HL-60/S4 treated with phorbol 12-myristate 13-acetate at 8.2 ng/mL for 4 days and 3 days (cell line): ENCODE measurements around the gene RAD51.

ENCODE experiments used
- in situ Hi-C: fragments of 300-500 bp; cut with MboI; formaldehyde crosslinking; loops from 2 replicates; pipeline ENCODE4 v1.15.0; 2022; ENCODE audit warnings: low sequenced_read_pairs

Gene RAD51

DNA sequence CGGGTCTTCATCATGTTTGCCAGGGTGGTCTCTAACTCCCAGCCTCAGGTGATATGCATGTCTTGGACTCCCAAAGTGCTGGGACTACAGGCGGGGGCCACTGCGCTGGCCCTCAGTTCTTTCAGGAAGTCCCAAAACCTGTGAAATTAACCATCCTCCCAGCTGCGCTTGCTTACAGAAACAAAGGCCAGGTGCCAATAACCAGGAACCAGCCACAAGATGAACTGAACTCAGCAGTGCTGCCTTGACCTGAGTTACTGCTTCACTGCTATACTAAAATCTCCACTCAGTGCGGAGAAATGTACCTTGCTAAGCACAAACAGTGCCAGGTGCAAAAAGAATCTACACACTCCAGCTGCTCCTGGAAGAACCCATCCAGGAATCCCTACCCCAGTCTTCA is 65.0 kb downstream of the RAD51 start:
- in situ Hi-C loops, result no loop called here

DNA sequence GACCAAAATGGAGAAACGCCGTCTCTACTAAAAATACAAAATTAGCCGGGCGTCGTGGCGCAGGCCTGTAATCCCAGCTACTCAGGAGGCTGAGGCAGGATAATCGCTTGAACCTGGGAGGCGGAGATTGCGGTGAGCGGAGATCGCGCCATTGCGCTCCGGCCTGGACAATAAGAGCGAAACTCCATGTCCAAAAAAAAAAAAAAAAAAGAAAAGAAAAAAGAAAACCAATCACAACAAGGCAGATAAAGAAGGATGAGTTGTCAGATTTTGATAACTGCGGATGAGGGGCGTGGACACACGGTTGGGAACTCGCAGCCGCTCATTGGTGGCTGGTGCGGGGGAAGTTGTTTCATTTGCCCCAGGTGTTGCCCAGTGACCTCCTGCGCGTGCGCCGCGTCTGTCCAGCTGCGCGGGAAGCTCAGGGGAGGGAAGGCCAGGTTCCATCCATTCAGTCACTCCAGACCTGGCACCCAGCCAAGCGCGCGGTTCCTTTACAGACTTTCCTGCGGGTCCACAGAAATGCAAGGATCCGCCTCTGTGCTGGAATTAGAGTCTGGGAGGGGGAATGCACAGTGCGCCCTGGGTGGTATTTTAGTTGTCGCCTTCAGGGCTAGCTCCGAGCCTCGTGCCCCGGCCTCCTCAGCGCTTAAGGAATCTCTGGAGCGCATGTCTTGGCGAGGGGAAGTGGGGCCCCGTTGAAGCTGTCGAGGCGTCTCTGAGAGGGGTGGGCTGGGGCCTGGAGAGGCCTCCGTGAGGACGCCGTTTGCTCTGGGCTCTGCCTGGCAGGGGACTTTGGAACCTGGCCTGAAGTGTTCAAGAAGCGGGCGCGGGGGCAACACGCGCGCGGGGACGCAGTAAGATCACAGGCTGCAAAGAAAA is 68.2 kb downstream of the RAD51 start:
- in situ Hi-C loops, result no loop called here

DNA sequence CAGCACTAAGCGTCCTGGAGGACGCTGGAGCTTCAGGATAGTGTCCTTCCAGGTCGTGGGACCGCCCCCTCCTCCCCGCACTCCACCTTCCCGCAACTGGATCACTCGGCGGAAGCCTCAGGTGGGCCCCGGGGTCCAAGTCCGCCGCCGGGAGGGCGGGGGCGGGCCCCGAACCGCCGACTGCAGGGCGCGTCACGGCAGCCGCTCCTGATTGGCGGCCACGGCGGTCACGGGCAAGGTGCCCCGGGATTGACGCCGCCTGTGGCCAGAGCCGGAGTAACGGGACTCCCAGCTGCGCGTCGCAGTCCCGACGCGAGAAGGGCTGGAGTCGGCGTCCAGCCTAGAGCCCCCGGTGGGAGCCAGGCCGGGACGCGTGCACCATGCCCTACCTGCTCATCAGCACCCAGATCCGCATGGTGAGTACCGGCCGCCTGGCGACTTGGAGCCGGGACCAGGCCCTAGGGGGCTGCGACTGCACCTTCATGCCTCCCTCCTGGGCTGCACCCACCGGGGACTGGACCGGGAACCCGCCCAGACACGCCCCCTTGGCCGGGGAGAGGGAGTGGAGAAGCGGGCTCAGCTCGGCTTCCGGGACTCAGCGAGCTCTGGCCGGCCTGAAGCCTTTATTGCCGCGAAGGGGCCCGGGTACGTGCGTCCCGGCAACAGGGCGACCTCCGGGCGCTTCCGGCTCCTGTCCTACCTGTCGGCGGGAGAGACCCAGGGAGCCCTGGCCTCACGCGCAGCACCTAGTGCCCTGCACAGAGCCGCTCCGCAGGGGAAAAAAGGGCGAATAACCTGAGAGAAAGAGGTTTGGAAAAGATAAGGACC is 69.0 kb downstream of the RAD51 start, which contains the start of gene GCHFR:
TSS of gene GCHFR (plus strand) at position 268 of the 828 bp plus-strand sequence. CDS start at position 381, 113 bp downstream.
- in situ Hi-C loops, result no loop called here

DNA sequence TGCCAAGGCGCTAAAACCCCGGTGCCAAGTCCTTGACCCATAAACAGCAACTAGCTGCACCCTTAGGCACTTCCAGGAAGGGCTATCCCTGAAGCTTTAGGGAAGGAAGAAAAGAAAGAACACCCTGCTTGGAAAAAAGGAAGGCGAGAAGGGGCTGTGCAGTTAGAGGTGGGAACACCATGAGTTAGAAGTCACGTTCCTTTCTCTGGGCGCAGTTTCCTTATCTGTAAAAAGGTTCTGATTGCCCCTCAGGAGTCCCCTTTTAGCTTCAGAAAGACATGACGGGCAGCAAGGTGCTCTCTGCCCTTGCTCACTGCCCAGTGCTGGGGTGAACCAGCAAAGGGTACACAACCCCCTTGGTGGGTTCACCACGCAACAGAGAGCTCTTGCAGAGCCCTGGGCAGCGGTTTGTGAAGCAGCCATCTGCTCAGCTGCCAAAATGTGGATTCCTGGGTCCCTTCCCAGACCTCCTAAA is 69.7 kb downstream of the RAD51 start:
- in situ Hi-C loops, result no loop called here

DNA sequence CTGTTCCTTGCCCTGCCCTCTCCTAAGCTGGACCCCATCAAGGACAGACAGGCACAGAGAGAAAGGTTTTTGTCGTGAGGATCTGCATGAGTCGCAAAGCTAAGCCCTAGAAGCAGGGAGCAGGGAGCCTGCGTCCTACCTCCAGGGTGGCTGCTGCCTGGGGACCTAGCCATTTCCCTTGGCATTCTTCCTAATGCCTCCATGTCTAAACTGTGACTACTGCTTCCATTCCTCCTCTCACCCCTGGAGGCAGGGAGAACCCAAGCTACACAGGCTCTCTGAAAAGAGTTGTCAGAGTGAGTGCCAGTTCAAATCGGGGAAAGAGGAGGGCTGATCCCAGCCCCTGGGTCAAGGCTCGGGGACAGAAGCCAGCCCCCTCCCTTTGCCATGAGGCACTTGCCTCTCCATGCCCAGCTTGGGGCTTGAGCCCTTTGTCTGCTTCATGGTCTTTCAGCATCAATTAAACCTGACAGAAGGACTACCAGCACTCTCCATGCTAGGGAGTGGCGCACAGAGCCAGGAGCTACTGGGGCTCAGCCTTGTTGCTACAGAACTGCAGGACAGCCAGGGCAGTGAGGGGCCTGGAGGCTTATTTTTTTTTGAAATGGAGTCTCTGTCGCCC is 71.3 kb downstream of the RAD51 start:
- in situ Hi-C loops, result no loop called here

DNA sequence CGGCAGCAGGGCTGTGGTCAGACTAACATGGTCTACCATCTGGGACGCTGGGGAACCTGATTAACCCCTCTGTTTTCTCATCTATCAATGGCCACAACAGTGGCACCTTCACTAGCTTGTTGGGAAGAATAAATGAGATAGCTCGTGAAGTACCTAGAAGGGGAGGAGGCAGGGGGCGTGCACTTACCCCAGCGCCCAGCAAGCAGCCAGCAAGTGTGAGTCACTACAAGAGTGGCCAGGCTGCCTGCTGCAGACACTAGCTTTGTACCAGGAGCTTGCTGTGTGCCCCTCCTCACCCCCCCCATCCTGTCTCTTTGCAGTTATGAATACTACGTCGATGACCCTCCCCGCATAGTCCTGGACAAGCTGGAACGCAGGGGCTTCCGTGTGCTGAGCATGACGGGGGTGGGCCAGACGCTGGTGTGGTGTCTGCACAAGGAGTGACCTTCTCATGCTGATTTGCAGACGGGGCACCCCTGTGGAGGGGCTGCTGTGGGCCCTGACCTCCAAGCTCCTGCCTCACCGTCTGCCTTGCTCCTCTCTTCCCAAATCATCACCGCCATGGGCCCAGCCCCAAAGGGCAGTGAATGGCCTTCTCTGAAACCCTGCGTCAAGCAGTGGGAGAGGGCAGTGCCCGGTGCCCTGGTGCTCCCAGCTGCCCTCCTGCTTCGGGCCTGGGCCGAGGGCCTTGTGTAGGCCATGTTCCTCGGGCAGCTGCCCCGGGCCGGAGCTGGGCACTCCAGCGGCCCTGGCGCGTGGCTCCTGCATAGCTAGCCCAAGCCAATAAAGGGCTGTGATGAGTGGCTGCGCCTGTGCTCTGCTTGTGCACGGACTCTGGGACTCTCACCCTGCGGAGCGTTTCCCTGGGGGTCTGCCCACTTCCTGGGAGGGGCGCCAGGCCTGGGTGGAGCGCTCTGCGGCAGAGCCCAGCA is 72.2 kb downstream of the RAD51 start:
- in situ Hi-C loops, result no loop called here

DNA sequence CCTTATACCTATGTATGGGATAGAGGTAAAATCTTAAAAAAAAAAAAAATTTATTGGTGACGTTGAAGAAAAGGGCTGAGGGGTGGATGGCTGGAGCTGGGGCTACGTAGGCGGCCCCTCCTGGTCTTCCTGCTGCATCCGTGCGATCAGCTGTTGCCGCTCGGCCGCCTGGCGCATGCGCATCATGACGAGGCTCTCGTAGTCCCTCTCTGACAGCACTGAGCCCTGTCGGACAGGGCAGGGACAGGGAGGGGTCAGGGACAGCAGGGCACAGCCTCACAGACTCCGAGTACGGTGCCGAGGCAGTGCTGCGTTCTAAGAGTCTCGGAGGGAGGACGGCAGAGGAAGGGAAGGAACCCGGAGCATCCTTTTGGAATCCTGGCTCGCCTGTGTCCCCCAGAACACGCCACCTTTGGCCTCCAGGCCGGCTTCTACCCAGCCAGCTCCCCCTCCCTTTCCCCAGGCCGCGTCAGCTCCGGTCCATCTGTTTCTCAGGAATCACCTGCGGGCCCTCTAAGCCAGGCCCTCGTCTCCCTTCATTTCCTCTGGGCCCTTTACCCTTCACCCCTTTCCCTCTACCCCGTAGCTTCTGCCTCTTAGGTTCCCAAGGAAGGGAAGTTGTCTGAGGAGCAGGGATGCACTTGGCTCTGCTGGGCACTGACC is 73.0 kb downstream of the RAD51 start:
- in situ Hi-C loops, result no loop called here

DNA sequence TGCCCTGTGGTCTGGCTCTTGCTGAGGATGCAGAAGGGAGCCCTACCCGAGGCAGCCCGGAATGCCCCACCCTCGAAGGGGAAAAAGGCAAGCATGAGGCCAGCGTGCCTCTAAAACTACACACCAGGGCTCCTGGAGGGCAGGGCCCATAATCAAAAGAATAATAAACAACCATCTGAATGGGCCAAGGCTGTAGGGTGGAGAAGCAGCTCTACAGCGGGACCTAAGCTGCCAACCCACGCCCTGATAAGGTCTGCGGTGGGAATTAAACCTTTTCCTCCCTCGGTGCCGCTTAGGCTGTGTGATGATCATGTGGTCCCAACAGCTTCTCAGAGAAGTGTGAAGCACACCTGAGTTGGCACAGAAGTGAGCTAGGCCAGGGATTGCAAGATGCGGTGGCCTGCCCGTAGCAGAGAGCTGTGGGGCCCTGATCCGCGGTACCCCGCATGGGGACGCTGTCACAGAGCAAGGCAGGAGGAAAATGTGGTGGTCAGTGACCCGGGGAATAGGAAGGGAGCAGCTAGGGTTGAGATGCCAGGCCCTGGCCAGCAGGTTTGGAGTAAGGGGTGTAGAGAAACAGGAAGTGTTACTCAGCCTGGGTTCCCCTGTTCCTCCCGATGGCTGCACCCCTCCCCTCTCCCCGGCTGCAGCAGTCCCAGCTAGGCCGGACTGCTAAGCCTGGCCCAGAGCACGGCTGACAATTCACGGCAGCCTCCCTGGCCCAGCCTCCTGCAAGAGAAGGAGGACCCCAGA is 73.7 kb downstream of the RAD51 start:
- in situ Hi-C loops, result no loop called here

DNA sequence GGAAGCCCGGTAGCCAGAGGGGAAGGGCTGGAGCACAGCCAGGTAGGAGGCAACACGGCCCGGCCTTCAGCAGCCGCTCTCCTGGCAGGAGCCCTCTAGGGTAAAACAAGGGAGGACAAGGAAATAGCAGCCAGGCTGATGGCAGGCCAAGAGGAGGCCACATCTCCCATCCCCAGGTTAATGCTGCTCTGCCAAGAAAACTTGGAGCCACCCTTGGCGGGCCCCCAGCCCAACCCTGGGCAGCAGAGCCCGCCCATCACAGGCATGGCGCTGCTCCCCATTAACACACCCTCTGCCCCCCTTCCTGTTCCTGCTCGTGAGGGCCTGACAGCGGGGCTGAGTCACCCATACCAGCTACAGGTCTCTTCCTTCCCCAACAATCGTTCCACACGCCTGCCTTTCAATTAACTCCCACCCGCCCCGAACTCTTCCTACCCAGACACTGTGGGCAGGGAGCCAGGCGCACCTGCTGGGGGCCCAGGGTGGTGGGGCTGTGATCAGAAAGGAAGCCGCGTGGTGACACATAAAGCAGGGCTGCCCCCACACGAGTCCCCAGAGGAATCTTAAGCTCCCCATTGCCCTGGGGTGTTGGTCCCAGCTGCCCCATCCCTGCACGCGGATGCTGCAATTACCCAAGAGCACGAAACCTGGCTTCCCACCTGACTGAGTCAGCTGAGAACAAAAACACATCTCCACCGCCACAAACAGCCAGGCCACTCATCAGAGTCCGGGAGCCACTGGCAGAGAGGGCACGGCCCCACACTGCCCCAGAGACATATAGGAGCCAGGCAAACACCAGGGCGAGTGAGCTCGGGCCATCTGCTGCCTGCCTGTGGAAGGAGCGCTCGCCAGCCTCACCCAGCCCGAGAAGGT is 74.5 kb downstream of the RAD51 start, which contains the start of gene C15orf62:
TSS of gene C15orf62 (plus strand) at position 707 of the 873 bp plus-strand sequence. CDS start 516 bp downstream, outside the sequence.
- in situ Hi-C loops, result no loop called here

DNA sequence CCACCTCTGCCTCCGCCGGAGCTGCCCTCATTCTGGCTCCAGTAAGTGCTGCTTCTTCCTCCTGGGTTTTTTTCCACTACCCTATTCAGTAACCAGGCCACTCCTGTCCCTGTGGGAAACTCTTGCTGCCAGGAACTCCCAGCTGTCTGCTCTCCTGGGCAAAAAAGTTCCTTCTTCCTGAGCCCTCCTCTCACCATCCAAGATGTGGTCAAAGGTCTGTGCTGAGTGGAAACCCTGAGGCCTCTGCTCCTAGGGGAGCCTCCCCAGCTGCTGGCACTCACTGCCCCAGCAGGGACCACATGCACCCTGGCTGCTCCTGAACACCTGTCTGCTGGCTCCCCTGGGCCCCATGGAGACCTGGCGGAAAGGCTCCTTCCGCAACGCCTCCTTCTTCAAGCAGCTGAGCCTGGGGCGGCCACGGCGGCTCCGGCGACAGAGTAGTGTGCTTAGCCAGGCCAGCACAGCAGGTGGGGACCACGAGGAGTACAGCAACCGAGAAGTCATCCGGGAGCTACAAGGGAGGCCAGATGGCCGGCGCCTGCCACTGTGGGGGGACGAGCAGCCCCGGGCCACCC is 75.3 kb downstream of the RAD51 start:
- in situ Hi-C loops, result no loop called here

DNA sequence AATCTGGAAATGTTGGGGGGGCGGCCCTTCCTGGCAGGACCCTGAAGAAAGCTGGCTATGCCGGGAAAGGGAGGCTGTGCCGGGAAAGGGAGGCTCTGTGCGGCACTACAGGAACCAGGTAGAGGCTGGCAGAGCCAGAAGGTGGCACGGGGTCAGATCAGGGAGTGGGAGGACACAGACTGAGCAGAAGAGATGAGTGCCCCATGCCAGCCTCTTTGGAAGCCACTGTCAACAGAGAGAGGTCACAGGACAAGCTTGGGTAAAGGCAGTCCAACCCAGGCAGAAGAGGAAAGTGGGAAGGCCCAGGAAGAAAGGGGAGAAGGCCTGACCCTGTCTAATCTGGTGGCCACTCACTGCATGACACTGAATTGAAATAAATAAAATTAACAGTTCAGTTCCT is 76.3 kb downstream of the RAD51 start:
- in situ Hi-C loops, result no loop called here

DNA sequence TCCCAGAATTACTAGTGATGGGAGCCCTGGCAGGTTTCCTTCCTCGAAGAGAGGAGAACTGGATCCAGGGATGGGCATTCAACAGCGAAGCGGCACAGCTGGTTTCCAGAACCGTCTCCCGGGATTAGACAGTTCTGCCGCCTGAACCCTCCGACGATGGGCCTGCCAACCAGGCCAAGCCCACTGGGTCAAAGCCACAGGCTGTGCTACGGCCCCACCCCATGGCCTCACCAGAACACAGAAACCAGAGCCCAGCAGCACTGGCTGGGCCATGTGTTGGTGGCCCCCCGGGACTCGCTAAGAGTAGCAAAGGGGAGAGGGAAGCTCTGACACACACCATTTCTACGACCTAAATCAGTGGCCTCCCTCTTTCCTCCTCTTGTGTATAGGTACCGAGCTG is 77.0 kb downstream of the RAD51 start:
- in situ Hi-C loops, result no loop called here

DNA sequence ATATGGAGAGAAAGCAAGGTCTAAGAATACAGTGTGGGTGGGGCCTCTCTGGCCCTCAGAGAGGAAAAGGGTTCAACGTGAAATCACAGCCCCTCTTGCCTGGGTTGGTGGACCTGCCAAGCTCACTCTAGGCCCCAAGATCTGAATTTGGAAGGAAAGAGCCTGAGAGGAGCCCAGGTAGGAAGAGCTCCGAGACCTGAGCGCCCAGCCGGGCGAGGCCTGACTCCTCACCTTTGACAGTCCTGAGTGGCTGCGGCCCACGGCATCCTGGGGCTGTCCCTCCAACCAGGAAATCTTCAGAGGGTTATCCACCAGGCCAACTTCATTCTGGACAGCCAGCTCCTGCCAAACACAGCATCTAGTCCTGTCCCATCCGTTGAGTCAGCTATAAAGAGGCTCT is 78.5 kb downstream of the RAD51 start:
- in situ Hi-C loops, result no loop called here

DNA sequence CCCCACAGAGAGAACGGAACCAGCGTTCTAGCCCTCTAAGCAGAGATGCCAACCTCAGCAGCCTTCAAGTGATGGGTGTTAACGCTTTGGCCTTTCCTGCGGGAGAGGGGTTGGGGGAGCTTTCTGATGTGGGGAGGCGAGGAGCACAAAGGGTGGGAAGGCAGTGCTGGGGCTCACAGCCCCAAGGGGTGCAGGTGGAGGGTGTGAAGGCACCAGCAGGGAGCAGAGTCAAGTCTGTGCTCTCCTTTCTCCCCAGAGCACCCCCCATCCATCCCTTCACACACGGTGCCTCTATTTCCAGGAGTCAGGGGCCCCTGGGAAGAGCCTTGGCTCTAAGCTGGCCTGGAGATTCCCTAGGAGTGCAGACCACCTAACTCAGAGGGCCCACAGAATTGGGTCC is 78.9 kb downstream of the RAD51 start:
- in situ Hi-C loops, result no loop called here

DNA sequence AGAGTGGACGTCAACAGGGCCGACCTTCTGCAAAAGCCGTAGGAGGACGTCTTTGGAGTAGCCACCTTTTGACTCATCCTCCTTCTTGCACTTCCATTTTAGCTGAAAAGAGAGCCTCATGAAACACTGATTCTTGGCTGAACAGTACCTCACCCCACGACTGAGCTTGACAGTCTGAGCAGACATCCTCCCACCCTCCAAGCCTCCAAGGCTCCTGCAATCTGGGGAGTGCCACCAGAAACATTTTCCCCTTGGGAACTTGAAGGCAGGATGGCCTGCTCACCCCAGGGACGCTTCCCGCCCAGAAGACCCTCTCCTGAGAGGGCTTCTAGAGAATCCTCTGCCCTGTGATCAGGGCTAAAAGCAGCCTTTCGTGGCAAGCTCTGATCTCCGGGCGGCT is 80.0 kb downstream of the RAD51 start:
- in situ Hi-C loops, result no loop called here

DNA sequence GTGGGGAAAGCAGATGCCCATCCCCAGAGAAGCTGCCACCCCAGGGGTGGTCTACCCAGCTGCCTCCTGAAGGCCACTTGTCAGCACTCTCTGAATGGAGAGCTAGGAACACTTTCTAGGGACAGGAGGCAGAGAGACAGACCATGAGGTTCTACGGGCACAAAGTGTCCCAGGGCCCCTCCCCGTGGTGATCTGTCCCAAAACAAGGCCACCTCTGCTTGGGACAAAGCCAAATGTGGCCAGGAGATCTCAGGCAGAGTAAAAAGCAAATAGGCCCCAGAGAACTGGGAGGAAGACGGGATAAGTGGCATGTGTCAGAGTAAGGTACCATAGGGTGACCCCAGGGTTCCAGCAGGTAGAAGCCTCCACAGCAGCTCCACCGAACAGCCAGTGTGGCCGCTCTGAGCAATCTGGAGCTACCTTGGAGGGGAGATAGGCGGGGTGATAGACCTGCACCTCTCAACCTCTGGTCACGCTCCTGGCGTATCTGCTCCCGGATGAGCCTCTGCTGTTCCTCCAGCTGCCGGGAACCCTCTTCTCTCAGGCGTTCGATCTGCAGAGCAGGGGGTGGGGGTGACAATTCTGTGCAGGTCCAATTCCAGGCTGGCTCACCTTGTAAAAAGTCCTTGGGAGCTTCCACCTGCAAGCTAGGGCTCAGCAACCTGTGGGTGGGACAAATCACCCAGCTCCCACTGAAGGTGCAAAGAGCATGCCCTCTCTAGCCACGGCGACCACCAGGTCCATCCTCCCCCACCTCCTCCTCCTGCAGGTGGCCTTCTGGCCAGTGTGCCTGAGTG is 81.0 kb downstream of the RAD51 start:
- in situ Hi-C loops, result no loop called here
